Stimulated activated CD8-positive, alpha-beta memory T cell treated with anti-CD3 and anti-CD28 coated beads, Interleukin-4, amount 100 ng/mL, for 48 hours (primary cell): ENCODE data around the gene SPATA9.
"Not testable (repeated sequence)": the region's sequence is repeated elsewhere in the genome, so short reads cannot be mapped to it uniquely, and the experiment has no call there.

Experiments
- DNase-seq: peaks from one replicate; pipeline ENCODE4 v3.0.0-alpha.2; 2020

SPATA9 gene

GRCh38 chr5:95715799-95716461, 33.1 kb upstream of the SPATA9 start:
- no peak for DNase-seq

GRCh38 chr5:95713960-95714710, 31.3 kb upstream of the SPATA9 start:
- DNase-seq, result no peak

GRCh38 chr5:95713246-95713645, 30.5 kb upstream of the SPATA9 start:
- not testable (repeated sequence) for DNase-seq

GRCh38 chr5:95712347-95712958, 29.7 kb upstream of the SPATA9 start:
- peak; percentile 65 for DNase-seq

- DNase-seq, result no peak
Observed at GRCh38 chr5:95711501-95712346, 28.9 kb upstream of the SPATA9 start.

GRCh38 chr5:95710651-95711500, 28.1 kb upstream of the SPATA9 start:
- not testable (repeated sequence) for DNase-seq

- DNase-seq, result no peak
Observed at GRCh38 chr5:95709967-95710650, 27.3 kb upstream of the SPATA9 start.

GRCh38 chr5:95708876-95709275, 26.1 kb upstream of the SPATA9 start:
- no peak for DNase-seq

GRCh38 chr5:95707534-95708188, 24.9 kb upstream of the SPATA9 start:
- DNase-seq, result not testable (repeated sequence)

GRCh38 chr5:95707055-95707454, 24.3 kb upstream of the SPATA9 start:
- DNase-seq, result no peak

- not testable (repeated sequence) for DNase-seq
Observed at GRCh38 chr5:95706196-95706595, 23.4 kb upstream of the SPATA9 start.

- no peak for DNase-seq
Observed at GRCh38 chr5:95704150-95704549, 21.4 kb upstream of the SPATA9 start.

GRCh38 chr5:95701074-95701473, 18.3 kb upstream of the SPATA9 start:
- DNase-seq, result no peak

GRCh38 chr5:95699337-95699736, 16.5 kb upstream of the SPATA9 start:
- DNase-seq, result no peak

- DNase-seq, result no peak
Observed at GRCh38 chr5:95697781-95698681, 15.2 kb upstream of the SPATA9 start.

GRCh38 chr5:95690333-95690732, 7.5 kb upstream of the SPATA9 start:
- no peak for DNase-seq

GRCh38 chr5:95689680-95690079, 6.9 kb upstream of the SPATA9 start:
- DNase-seq, result no peak

- DNase-seq, result no peak
Observed at GRCh38 chr5:95686651-95687050, 3.9 kb upstream of the SPATA9 start.

GRCh38 chr5:95684361-95684760, 1.6 kb upstream of the SPATA9 start:
- no peak for DNase-seq

GRCh38 chr5:95673081-95673480, 9.7 kb downstream of the SPATA9 start:
- no peak for DNase-seq
